Dedifferentiated amniotic fluid mesenchymal stem cell (primary cell): ENCODE measurements around the gene TRABD.
"Not testable (repeated sequence)": the region's sequence is repeated elsewhere in the genome, so short reads cannot be mapped to it uniquely, and the experiment has no call there.

Experiments
- DNase-seq: peaks from one replicate; pipeline ENCODE4 v3.0.0-alpha.2; 2016; ENCODE audit errors: extremely low spot score

TRABD gene

GRCh38 chr22:50201191-50202129 is 15.7 kb downstream of the TRABD start:
- DNase-seq, result no peak

GRCh38 chr22:50202130-50202666 is 16.5 kb downstream of the TRABD start:
- DNase-seq, result no peak

DNA sequence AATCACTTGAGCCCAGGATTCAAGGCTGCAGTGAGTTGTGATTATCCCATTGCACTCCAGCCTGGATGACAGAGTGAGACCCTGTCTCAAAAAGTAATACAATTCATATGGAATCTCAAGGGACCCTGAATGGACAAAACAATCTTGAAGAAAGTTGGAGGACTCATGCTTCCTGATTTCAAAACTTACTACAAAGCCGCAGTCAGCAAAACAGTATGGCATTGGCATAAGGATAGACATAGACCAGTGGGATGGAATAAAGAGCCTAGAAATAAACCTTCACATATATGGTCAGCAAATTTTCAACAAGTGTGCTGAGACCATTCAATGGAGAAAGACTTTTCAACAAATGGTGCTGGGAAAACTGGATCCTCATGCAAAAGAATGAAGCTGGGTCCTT is 17.6 kb downstream of the TRABD start:
- DNase-seq, result no peak

DNA sequence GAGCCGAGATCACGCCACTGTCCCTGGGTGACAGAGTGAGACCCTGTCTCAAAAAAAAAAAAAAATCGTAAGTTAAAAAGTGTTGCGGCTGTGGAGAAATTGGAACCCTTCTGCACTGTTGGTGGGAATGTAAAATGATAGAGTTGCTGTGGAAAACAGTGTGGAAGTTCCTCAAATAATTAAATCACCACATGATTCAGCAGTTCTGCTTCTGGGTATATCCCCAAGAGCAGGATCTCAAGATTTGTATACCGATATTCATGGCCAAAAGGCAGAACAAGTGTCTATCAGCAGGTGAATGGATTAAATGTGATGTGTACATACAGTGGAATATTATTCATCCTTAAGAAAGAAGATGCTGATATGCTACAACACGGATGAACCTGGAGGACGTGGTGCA is 18.9 kb downstream of the TRABD start:
- no peak for DNase-seq

GRCh38 chr22:50204998-50205397 is 19.3 kb downstream of the TRABD start:
- not testable (repeated sequence) for DNase-seq

- DNase-seq, result no peak
Measured at GRCh38 chr22:50205781-50206569, 20.3 kb downstream of the TRABD start.

DNA sequence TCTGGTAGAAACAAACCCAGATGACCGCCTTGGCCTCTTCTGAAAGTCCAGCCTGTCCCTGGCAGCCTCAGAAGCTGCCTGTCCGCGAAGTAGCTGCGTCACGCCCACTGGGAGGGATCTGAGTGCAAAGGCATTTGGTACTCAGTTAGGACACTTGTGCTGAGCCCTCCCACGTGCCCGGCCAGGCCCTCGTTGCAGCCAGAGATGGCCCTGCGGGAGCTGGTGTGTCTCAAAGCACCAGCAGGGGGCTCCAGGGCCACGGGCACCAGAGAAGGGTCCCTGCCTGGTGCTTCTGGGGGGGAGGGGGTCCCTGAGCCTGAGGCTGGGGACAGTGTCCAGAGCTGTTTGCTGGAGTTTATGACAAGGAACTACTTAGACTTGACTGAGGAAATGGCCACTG is 20.9 kb downstream of the TRABD start:
- no peak for DNase-seq

DNA sequence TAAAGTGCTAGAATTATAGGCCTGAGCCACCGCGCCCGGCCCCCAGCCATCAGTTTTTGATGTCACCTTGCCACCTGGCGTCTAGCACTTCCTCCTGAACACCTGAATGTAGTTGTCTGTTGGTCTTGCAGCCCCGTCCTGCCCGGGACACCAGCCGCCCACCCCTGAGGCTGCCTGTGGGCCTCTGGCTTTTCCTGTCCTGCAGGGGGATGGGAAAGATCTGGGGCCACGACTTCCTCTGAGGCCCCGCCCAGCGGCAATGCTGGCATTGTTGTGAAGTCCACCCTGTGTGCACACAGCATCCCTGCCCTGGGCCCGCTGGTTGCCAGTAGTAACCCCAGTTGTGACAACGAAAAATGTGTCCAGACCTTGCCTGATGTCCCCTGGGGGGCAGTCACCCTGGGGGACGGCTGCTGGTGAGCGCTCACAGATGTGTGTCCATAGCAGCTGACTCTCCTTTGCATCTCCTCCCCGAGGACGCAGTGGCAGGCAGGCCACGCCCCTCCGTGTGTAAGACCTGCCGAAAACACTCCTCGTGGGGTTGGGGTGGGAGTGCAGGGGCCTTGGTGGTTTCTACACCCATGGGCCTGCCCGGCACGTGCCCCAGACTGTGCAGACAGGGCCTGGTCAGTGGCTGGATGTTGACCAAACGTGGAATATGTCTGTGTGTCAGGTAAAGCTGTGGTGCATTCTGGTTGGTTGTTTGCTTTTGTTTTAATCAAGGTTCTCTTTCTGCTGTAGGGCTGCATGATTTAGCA is 21.8 kb downstream of the TRABD start:
- DNase-seq, result no peak

DNA sequence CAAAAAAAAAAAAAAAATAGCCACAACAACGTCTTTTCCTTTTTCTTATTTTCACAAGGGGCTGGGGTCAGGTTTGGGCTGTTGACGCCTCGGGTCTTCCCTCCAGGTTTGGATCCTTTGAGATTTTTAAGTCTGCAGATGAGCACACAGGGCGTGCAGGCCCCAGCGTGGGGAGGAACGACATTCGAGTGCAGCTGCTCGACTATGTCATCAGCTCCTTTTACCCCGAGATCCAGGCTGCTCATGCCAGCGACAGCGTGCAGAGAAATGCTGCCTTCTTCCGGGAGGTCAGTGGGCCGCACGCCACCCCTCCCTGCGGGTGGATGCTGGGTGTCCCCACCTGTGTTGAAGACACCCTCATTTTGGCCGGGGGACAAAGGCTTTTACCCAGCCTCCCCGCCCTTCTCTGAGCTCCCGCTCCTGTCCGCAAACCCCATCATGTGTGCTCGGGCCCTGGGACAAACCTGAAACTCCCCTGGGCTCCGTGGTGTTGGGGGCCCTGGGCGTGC is 22.8 kb downstream of the TRABD start:
- no peak for DNase-seq

GRCh38 chr22:50208939-50209892 is 23.5 kb downstream of the TRABD start:
- DNase-seq, result no peak

- peak; percentile 36 for DNase-seq
Measured at GRCh38 chr22:50209893-50210292, 24.2 kb downstream of the TRABD start.

DNA sequence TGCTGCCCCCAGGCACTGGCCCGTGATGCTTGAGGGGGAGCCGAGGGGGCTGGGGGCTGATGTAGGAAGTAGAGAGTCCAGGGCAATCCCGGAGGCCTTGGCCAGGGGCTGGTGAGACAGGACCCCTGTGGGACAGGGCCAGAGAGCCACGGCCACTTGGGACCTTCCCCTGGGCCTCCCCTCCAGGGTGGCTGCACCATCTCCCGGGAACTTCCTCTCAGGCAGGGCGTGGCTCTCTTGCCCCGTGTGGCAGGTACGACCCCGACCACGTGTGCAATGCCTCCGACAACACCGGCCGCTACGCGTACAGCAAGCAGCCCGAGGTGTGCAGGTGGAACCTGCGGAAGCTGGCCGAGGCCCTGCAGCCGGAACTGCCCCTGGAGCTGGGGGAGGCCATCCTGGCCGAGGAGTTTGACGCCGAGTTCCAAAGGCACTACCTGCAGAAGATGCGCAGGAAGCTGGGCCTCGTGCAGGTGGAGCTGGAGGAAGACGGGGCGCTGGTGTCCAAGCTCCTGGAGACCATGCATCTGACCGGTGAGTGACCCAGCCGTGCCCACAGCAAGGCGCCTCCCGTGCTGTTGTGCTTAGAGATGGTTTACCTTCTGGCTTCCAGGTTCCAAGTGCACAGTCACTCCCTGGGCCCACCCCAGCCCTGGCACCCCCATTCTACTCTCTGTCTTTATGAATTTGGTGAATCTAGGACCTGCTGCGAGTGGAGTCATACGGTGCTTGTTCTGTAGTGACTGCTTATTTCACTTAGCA is 24.8 kb downstream of the TRABD start:
- DNase-seq, result no peak

DNA sequence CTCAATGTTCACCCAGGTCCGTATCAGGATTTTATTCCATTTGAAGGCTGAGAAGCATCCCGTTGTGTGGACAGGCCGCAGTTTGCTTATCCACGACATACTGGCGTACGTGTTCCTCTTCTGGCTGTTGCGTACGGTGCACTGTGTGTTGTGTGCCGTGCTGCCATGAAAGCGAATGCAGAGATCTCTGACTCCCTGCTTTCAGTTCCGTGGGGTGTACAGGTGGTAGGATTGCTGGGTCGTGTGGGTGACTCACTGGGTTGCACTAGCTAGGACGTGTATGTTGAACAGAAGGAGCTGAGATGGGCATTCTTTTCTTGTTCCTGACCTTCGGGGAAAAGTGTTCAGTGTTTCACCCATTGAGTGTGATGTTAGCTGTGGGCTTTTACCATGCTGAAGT is 25.4 kb downstream of the TRABD start:
- no peak for DNase-seq

GRCh38 chr22:50213263-50213662 is 27.6 kb downstream of the TRABD start:
- no peak for DNase-seq

GRCh38 chr22:50215297-50216054 is 29.8 kb downstream of the TRABD start:
- no peak for DNase-seq

GRCh38 chr22:50216055-50216683 is 30.5 kb downstream of the TRABD start:
- no peak for DNase-seq

- DNase-seq, result no peak
Measured at GRCh38 chr22:50216684-50217520, 31.2 kb downstream of the TRABD start.
